Activated CD8-positive, alpha-beta T cell treated with anti-CD3 and anti-CD28 coated beads for 36 hours (primary cell): ENCODE measurements around the gene ARL6IP4. TPM values are rescaled to one million over a fixed set of nuclear protein-coding genes. Genes with fewer than 3 reads are reported as not detected.

Experiments used
- ATAC-seq: fragments of 200-7000 bp; cut with Tn5 transposase; one replicate; pipeline ENCODE4 v1.10.0; 2021; ENCODE audit warnings: mild to moderate bottlenecking, moderate library complexity
- CTCF ChIA-PET: fragments of 350-600 bp; sonication (Branson Sonifier 250); formaldehyde crosslinking; loops from one replicate; lab custom pipeline; 2021; ENCODE audit warnings: antibody characterized with exemption; lab: Charles Lee
- POLR2A ChIA-PET: fragments of 350-600 bp; sonication (Branson Sonifier 250); formaldehyde crosslinking; loops from one replicate; lab custom pipeline; 2021; ENCODE audit warnings: antibody characterized with exemption; lab: Charles Lee
- DNase-seq: peaks from one replicate; pipeline ENCODE4 v3.0.0-alpha.2; 2020
- H3K27ac Mint-ChIP-seq: one replicate; pipeline ENCODE4 v1.8.0; 2021; ENCODE audit warnings: mild to moderate bottlenecking, mixed read lengths
- H3K27me3 Mint-ChIP-seq: one replicate; pipeline ENCODE4 v1.8.0; 2021; ENCODE audit warnings: mixed read lengths
- H3K36me3 Mint-ChIP-seq: one replicate; pipeline ENCODE4 v1.8.0; 2021; ENCODE audit warnings: low read depth, mixed read lengths
- H3K4me1 Mint-ChIP-seq: one replicate; pipeline ENCODE4 v1.8.0; 2021; ENCODE audit warnings: low read depth, mixed read lengths
- H3K4me3 Mint-ChIP-seq: one replicate; pipeline ENCODE4 v1.8.0; 2021; ENCODE audit warnings: mild to moderate bottlenecking, moderate library complexity, mixed read lengths
- H3K9me3 Mint-ChIP-seq: one replicate; pipeline ENCODE4 v1.8.0; 2021; ENCODE audit warnings: mixed read lengths
- intact Hi-C: fragments of 100-400 bp; cut with micrococcal nuclease; formaldehyde crosslinking; loops from one replicate; pipeline ENCODE4 v1.10.0; 2022
- total RNA-seq, 2 experiments: library from RNA; stranded (reverse); gene quantifications; one replicate each; pipeline ENCODE4 v1.2.3, GENCODE V29; 2021
- TF ChIP-seq, protein P1 (sequence below): fragments of 200-600 bp; IDR thresholded peaks from one replicate; pipeline ENCODE4 v1.8.0; 2022; ENCODE audit warnings: antibody characterized with exemption, mild to moderate bottlenecking

Gene ARL6IP4
- total RNA-seq, 2 experiments from 2014 or later, result 174 to 180 TPM

- ChIA-PET POLR2A (no interaction called here), CTCF (interaction anchor here (1.4 to 2.1 kb wide), 3 partner anchors 10 to 277 kb away, joined by 3 to 8 read pairs (median 6); no protein-coding TSS in a partner anchor)
- no peaks in the 10 kb centered on the region for H3K9me3 Mint-ChIP-seq
- DNase-seq (no peak), ATAC-seq (no peak)
- H3K4me3 Mint-ChIP-seq, result no peak overlapping the region
- H3K4me1 Mint-ChIP-seq, result peaks cover 2% of the 10 kb centered on the region
- H3K27me3 Mint-ChIP-seq, result no peaks in the 10 kb centered on the region
- TF ChIP-seq, protein P1, sequence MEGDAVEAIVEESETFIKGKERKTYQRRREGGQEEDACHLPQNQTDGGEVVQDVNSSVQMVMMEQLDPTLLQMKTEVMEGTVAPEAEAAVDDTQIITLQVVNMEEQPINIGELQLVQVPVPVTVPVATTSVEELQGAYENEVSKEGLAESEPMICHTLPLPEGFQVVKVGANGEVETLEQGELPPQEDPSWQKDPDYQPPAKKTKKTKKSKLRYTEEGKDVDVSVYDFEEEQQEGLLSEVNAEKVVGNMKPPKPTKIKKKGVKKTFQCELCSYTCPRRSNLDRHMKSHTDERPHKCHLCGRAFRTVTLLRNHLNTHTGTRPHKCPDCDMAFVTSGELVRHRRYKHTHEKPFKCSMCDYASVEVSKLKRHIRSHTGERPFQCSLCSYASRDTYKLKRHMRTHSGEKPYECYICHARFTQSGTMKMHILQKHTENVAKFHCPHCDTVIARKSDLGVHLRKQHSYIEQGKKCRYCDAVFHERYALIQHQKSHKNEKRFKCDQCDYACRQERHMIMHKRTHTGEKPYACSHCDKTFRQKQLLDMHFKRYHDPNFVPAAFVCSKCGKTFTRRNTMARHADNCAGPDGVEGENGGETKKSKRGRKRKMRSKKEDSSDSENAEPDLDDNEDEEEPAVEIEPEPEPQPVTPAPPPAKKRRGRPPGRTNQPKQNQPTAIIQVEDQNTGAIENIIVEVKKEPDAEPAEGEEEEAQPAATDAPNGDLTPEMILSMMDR, result no peak
- H3K27ac Mint-ChIP-seq, result no peak overlapping the region
- intact Hi-C loops, result no loop called here
- H3K36me3 Mint-ChIP-seq, result no peaks in the 10 kb centered on the region
These were observed 18.8 kb upstream of the ARL6IP4 start for GRCh38 chr12:122961531-122962329.

GRCh38 chr12:122963941-122964265 lies 16.6 kb upstream of the ARL6IP4 start:
- TF ChIP-seq, protein P1, result no peak
- Mint-ChIP-seq H3K27ac (no peak overlapping the region), H3K9me3 (no peaks in the 10 kb centered on the region), H3K36me3 (no peaks in the 10 kb centered on the region), H3K4me3 (no peak overlapping the region), H3K27me3 (no peaks in the 10 kb centered on the region), H3K4me1 (peaks cover 3% of the 10 kb centered on the region)
- ATAC-seq (no peak), DNase-seq (no peak)
- ChIA-PET POLR2A (interaction anchor here (0.8 kb wide), 1 partner anchor 30 kb away, joined by 4 read pairs; no protein-coding TSS in a partner anchor), CTCF (interaction anchor here (1.0 to 2.1 kb wide), 2 partner anchors 12 to 104 kb away, joined by 3 to 8 read pairs; no protein-coding TSS in a partner anchor)
- intact Hi-C loops, result no loop called here

DNA sequence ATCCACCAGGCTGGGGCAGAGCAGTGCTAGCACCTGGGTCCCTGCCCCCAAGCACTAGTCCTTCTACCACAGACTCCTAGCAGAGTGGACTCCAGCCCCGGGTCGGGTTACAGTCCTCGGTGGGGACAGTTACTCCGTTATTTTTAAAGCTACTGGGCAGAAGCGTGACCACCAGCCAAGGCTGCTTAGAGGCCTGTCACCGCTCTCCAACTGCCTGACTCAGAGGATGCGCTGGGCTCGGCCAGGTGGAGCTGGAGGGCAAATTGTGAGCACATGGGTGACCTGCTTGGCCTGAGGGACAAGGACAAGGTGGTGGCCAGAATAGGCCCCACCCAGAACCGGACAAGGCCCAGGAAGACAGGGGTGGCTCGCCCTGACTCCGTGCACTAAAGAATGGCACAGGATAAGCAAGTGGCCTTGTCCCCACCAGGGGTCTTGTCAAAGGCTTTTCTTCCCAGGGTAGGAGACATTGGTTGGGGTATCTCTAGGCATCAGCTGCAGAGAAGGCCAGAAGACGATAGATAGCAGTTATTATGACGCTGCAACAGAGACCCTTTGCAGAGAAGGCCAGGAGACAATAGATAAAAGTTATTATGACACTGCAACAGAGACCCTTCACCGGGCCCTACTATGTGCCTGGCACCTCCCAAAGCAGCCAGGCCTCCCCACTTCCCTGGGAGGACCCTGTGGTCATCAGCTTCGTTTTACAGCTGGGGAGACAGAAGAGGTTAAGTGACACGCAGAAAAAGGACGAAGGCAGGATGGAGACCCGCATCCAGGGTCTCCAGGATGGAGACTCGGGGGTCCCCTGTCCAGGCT lies 15.8 kb upstream of the ARL6IP4 start:
- no peaks in the 10 kb centered on the region for H3K9me3 Mint-ChIP-seq
- peaks cover 3% of the 10 kb centered on the region for H3K4me1 Mint-ChIP-seq
- intact Hi-C loops, result no loop called here
- ATAC-seq (no peak), DNase-seq (no peak)
- peak overlapping the region; percentile 35 for H3K4me3 Mint-ChIP-seq
- ChIA-PET POLR2A (interaction anchor here (0.9 to 1.8 kb wide), 4 partner anchors 10 to 93 kb away, joined by 3 to 6 read pairs (median 3); no protein-coding TSS in a partner anchor), CTCF (interaction anchor here (1.0 to 2.1 kb wide), 4 partner anchors 104 to 171 kb away, joined by 3 to 6 read pairs (median 4); no protein-coding TSS in a partner anchor)
- H3K36me3 Mint-ChIP-seq, result no peaks in the 10 kb centered on the region
- no peaks in the 10 kb centered on the region for H3K27me3 Mint-ChIP-seq
- H3K27ac Mint-ChIP-seq, result no peak overlapping the region
- TF ChIP-seq, protein P1, result no peak

DNA sequence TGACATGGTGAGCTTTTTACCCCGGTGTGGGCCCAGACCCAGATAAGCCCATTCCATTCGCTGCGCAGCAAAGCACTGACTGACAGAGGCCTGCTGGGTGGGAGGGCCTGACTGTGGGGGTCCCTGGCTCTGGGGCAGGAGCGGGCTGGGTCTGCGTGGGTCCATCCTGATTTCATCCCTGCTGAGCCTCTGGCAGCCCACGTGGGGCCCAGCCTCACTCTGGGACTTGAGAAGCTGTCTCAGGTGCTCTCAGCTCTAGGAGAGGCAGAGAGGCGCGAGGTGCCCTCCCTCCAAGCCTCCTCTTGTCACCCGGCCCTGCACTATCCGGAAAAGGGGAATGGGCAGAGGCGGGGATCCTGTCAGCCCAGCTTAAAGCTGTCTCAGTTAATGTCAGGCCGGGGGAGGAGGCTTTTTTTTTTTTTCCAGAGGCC lies 15.1 kb upstream of the ARL6IP4 start:
- Mint-ChIP-seq H3K9me3 (no peaks in the 10 kb centered on the region), H3K4me1 (peaks cover 3% of the 10 kb centered on the region), H3K36me3 (no peaks in the 10 kb centered on the region), H3K27ac (no peak overlapping the region), H3K27me3 (no peaks in the 10 kb centered on the region), H3K4me3 (peak overlapping the region; percentile 56)
- ChIA-PET POLR2A (interaction anchor here (0.9 to 2.2 kb wide), 6 partner anchors 10 to 267 kb away, joined by 3 to 12 read pairs (median 4); partner anchors contain the start of genes MPHOSPH9, MTRFR and OGFOD2), CTCF (interaction anchor here (1.0 to 2.4 kb wide), 5 partner anchors 11 to 172 kb away, joined by 3 to 9 read pairs (median 5); no protein-coding TSS in a partner anchor)
- no peak for DNase-seq
- intact Hi-C loops, result no loop called here
- ATAC-seq, result no peak
- TF ChIP-seq, protein P1, result no peak
